Measurements from ENCODE around the gene MTARC1.
A peak's percentile ranks its signal among the peaks of the same experiment; 100 is the strongest.

MTARC1 gene

DNA sequence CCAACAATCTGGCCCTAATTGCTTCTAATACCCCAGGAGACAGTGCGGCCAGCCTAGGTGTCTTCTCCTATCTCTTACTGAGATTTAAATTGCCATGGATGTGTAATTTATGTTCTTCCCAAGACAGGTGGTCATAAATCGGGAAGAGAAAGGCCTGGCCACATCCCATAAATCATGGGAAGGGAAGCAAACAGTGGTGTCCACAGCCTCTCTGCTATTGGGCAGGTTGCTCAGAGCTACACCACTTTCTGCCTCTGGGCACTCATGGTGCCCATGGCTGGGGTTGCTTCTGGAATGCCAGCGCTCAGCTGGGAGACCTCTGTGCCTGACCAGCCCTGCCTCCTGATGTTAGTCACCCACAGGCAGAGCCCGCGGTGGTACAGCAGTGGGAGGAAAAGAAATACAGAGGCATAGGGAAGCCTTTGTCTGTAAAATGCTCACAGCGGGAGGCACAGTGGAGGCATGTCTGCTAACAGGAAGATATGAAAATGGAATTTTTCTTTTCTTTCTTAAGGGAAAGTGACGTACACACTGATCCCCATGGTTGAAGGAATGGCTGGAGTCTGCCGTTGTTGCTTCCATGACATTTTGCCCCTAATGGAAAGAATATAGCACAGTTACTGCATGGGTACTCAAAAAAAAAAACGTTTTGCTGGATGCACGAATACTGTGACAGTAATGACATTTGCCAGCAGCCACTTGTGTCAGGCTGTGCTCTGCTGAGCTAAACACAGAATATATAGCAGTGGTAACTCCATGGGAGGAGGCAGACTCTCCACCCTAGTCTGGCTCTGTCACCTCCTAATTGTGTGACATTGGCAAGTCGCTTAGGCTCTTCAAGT lies 21.9 kb downstream of the MTARC1 start:
- peak; percentile 54 to 67 for DNase-seq

DNA sequence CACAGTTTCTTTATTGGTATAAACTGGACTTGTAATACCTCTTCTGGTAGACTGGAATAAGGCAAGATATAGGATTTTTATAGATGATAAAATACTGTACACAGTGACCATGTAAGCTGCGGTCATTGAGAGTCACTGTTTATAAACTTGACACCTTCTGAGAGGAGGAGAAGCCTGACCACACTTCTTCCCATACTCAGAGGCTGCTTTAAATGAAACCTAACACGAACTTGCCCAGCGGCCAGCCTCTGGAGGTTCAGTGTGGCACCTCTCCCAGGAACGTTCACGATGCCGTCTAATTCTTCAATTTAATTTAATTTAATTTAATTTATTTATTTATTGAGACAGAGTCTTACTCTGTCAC lies 22.5 kb downstream of the MTARC1 start:
- DNase-seq = no peak

DNA sequence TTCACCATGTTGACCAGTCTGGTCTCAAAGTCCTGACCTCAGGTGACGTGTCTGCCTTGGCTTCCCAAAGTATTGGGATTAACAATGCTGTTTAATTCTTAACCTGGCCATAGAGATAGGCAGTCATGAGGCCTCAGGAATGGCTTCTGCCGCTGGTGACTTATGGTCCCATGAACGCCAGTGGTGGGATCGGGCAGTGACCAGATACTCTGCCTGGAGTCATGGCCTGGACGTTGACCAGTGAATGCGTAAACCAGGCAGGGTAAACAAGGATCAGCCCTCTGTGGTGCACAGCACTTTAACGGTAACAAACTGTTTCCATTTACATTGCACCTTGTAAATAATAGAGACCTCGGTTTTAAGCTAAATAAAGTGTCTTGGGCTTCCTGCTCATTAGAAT lies 23.0 kb downstream of the MTARC1 start:
- no peak for DNase-seq

DNA sequence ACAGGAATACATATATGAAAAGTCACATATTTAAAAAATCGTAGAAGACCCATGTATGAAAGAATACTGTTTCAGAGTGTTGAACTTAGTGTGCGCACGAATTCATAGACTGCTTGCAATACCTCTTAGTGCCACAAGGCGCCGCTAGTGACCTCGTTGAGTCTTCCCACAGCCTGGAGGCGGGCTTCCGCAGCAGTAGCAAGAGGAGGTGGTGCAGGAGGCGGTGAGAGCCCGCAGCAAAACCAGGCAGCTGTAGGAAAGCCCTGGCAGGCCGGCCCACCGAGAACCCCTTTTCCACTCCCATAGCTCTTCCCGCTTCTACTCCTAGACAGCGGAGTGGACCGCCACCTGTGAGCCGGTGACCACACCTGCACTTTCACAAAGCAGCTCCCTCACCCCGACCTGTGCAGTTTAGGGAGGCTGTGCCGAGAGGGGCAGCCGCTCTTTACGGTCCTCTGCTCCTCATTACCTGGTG lies 23.5 kb downstream of the MTARC1 start:
- peak; percentile 40 to 78 for DNase-seq

DNA sequence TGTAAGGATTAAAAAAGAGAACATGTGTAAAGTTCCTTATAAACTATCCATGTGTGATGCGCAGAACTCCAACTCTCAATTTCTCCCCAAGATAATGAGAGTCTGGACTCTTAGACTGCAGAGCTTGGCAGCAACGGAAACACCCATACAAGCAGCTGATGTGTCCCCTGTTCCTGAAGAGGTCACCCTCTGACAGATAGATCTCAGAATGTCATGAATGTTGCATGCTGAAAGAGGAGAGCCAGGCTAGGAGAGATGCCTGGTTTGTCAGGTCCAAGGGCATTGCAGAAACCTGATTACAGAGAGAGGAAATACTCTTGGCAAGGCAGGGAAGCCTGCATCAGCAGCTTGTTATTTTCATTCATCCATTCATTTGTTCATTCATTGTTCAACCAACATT lies 24.2 kb downstream of the MTARC1 start:
- no peak for DNase-seq

DNA sequence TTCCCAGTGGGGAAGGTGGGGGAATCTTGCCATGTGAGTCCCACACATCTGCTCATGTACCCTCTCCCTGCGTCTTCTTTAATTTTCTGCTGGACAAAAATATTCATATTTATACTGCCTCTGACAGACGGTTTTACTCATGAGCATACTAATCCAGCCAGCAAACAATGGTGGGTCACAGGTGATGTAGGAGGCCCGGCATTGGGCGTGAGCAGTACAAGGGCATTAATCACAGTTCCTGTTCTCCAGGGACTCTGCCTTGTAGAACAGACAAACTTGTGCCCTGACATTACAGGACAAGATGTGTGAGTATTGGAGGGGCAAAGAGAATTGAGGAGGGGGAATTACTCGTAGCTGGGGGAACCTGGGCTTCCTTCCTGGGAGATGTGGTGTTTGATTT lies 25.0 kb downstream of the MTARC1 start:
- DNase-seq = no peak

DNA sequence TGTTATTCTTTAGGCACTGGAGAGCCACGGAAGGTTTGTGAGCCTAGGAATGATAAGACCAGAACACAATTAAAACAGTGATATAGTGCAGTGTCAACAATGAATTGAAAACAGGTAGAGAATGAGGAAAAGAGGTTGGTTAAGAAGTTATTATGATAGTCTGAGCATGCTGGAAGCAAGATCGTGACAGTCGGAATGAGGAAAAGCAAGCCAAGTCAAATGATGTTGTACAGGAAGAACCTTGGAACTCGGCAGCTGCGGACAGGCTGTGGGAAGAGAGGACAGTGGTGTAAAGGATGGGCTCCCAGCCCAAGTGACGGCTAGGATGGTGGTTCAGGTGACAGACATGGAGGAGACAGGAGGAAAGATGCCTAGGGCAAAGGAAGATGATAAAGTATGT lies 25.6 kb downstream of the MTARC1 start:
- DNase-seq = no peak

DNA sequence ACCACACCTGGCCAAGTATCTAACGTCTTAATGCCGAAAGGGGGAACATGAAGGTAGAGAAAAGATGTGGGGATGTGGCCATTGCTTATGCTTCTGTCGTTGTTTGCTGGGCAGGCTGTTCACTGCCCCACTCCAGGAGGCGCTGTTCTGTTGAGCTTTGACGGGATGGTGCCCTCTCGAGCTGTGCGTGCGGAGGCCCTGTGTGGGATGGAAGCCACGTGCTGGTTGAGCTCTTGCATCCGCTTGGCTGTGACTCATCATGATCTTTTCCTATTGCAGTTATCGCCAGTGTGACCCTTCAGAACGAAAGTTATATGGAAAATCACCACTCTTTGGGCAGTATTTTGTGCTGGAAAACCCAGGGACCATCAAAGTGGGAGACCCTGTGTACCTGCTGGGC lies 26.3 kb downstream of the MTARC1 start:
- no peak for DNase-seq

DNA sequence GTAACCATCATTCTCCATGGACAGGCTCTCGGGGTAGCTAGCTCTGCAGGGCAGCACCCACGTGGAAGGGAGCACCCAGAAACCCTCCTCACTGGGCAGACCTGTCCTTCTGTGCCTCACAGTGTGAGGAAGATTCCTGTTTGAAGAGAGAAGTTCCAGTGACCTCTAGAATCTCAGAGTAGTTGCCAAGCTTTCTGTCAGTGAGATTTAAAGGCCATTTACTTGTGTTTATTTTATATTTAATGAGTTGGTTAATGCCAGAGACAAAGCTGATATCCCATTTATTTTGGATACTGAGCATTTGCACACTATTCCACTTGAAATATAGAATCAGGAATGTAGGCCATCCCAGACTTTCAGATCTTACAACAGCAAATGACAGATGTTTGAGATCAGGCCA lies 28.7 kb downstream of the MTARC1 start:
- no peak for DNase-seq

DNA sequence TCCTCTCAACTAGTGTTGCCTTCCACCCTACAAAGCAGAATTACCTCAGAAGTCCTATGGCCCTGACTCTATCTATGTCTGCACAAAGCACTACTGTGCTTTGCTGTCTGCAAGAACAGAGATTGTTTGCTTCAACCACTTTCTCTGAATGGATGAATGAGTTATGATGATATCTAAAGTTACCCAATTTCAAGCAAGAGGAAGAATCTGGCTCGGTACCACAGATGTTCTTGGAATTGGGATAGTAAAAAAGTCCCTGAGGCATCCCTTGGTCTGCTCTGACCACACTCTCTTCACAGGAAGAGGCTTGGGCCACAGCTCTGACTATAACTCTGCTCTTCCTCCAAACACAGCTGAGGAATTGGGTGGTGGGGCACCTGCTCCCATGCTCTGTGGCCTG lies 31.2 kb downstream of the MTARC1 start:
- no peak for DNase-seq

DNA sequence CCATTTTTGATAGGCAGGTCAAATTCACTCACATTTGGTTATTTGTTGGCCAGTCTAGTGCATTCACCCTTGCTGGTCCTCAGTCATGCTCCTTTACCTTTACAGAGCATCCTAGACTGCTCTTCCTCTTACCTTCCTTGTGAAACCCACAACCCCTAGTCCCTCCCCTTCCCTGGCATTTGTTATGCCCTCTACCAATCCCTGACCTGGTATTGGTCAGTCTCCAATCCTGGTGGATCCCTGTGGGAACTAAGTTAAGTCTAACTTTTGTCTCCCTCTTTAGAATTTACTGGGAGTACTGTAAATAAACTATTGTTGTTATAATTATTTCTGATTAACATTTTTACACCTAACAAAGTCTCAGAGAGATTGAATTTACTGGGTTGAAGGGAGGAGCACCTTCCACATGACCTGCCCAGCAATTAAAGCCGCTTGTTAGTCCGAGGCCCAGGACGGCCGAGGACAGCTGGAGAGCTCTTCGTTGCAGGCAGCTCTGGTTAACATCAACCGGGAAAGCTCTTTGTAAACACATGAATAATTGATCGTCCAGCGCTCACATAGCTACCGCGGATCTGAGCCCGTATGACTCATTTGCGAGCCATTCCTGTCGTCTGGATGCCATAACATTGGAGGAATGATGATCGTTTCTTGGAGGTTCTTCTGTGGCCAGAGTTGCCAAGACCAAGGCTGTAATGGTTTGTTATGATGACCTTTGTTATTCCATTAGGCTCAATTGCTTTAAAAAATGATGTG lies 31.9 kb downstream of the MTARC1 start:
- DNase-seq = peak; percentile 19 to 66

DNA sequence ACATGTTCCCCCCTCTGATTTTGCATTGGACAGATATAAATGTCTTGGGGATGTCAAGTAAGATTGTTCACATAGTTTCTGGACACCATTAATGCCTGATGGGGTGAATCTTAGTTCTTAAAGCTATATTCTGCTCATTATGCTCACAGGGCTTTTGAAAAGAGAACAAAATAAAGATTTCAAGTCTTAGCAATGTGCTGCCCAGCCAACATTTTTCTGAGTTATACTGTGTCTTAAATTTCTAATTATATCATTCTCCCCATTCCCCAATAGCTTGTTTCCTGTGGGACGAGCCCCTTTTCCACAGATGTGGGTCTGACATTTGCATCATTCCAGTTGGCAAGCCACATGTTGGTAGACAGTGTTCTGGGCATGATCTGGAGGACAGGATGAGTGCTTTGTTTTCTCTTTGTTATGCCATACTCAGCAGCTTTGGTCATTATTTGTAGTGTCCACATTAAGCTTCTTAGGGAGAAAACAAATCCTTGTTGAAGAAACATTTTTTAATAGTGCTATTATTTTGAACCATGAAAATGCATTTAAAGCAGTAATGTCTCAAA lies 32.8 kb downstream of the MTARC1 start:
- no peak for DNase-seq

DNA sequence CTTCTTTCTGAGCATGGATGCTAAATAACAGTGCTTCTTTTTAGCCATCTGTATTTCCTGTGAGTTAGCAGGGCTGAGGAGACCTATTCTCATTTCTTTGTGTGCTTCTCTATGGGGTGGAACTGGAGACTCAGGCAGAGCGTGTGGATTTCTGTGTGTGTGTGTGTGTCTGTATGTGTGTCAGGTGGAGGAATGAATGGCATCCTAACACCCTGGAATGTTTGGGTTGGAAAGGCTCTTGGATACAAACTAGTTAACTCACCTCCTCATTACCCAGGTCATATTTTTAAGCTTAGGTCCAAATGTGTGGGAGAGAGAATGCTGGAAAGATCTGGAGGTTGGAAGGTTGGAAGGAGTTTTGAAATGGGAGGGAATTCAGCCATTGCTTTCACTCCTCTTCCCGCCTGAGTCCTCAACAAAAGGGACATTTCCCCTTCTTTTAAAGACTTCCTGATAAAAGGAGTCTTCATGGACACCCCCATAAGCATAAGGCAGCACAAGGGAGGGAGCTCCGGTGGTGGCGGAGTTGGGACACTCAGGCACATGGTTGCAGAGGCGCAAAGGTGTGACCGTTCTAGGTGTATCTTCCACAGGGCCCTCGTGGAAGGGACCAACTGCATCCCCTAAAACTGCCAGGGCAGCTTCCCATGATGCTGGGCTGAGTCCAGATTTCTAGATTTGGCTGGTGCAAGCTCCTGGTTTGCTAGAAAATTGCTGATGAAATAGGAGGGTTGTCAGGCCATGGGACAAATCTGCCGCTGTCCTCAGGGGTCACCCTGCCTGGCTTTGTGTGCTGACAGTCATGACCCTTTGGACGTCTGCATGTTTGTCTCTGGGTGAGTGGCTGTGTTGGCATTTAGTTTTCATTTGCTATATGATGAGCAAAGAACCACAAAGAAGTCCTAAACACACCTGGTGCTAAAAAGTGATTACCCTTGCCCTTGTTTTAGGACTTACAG lies 37.6 kb downstream of the MTARC1 start:
- DNase-seq = no peak

DNA sequence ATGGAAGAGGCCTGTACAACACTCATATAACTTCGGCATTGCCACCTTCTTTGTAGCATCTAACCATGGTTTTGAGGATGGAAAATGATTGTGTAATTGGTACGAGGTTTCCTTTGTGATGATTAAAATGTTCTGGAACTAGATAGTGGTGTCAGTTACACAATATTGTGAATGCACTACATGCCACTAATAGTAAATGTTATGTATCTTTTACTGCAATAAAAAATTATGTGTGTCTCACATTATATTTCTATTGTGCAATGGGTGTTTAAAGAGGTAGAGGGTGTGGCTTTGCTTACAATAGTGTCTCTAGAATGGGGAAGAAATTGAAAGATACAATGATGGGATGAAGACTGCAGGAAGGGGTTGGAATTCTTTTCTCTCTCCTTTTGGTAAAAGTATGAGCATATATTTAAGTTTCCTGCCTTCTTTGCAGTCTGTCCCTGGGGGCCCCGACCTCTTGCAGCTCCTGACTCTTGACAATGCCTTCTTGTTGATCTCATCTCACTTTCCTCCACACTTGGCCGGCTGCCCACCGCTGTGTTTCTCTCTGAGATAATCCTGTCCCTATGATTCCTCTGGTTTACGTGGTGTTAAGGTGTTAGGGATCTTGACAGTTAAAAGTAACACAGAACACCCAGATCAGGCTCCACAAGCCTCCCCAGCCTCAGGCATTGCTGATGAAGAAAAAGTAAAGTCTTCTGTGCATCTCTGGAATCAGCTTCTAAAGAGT lies 39.3 kb downstream of the MTARC1 start:
- no peak for DNase-seq

DNA sequence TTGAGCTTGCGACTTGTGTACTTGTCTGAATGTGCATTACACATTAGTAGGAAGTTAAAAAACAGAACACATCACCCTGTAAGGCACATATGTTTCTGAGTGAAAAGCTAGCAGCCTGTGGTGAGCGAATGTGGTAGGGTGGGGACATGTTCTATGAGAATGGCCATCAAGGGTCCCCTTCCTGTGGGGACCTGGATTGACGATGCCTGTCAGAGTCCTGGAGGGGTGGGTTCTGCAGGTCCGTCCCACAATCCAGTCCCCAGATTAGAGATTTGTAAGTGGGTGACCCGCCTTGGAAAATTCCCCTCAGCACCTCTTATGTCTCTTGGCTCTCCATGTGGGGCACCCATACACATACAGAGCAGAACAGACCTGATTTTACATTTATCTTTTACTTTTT lies 40.0 kb downstream of the MTARC1 start:
- no peak for DNase-seq

DNA sequence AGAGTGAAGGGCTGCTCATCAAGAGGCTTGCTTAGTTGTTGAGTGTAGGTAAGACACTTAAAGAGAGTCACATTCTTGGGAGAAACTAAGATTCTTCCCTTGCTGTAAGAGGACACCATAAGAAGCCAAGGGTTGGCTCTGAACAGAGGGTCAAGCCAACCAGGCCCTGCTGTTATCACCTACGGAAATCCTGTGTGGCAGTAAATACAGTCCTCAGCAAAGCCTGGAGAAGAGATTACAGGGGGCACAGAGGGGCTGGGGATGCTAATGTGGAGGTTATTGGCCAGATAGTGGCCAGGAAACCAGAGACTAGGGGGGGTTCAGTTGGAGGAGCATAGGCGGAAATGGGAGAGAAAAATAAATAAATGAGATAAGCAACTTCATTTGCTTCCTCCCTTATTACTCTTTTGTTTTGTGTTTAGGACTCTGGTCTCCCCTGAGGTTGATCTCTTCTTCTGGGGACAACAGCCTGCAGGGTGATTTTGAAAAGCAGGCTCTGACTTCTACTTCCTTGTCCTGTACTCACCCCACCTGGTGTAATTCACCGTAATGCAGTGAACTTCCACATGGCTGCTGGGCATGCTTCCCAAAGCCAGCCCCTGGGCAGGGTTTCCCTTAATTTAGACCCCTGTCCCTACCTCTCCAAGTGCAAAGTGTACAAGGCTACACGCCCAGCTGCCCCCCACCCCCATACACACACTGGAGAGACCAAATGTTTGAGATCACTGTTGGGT lies 40.9 kb downstream of the MTARC1 start:
- no peak for DNase-seq

DNA sequence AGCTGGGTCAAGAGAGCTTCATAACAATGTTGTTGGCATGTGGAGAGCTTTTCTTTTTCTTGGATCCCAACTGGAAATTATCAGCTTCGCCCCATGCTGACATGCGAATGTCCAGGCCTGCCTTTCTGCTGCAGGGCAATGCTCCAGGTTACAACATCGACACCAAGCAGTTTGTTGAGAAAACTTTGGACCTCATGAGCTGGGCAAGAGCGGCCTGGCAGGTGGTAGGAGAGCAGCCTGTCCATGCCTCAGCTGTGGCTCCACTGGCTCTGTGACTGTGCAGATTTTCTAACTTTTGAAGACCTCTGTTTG lies 41.4 kb downstream of the MTARC1 start:
- no peak for DNase-seq

DNA sequence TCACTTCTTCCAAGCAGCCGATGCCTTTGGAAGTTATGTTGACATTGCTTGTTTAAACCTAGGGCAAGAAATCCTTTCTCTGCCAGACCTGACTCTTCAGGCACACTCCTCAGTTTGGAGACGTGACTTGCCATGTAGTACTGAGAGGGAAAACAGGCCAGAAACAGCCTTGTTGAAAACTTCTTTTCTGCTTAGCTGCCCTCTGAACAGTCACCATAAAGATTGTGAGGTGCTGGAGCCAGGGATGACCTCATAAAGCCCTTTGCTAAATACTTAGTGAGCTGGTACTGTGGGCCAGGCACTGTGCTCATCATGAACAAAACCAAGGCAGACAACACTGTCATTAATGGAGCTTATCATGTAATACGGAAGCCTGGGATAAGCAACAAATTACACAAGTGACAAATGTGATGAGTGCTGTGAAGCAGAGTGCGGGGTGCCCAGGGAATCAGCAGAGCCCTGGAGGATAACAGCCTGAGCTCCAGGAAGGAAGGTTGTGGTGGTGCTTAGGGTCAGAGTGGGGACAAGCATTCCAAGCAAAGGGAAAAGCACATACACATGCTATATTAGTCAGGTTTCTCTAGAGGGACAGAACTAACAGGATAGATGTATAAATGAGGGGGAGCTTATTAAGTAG lies 42.4 kb downstream of the MTARC1 start:
- no peak for DNase-seq

DNA sequence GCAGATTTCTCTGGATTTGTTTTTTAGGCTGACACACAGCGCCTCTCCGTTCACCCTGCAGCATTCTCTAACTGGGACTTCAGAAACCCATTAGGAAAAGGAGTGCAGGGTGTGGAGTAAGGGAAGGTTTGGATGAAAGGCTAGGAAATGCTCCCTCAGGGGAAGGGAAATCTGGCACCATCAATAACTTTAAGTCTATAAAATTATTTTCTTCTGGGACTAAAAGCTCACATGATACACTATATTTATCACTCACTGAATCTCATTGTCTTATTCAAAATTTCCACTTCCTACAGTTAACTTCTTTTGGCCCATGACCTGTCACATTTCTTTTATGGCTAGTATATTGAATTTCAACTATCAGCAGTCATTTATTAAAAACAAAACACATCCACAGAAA lies 46.7 kb downstream of the MTARC1 start:
- DNase-seq = no peak

DNA sequence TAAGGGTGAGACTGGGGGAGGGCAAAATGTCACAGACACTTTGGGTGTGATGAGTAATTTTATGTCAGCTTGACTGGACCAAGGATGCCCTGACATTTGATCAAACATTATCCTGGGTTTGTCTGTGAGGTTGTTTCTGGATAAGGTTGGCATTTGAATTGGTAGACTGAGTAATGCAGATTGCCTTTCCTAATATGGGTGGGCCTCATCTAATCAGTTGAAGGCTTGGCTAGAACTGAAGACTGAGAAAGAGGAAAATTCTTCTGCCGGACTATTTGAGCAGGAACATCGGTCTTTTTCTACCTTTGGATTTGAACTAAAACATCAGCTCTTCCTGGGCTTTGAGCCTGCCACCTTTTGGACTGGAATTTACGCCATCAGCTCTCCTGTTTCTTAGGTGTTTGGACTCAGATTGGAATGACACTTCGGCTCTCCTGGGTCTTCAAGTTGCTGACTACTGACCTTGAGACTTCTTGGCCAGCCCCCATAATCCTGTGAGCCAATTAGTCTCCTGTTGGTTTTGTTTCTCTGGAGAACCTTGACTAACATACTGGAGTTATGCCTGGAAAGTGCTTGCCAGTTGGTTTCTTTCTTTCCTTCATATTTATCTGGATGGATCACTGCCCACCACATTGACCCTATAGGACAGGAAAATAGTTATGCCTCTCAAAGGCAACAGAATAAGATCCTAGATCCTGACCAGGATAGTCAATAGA lies 47.6 kb downstream of the MTARC1 start:
- DNase-seq = no peak
